Neural crest cell (in vitro differentiated cells): ENCODE data around the gene TRIP11. TPM values are rescaled to one million over a fixed set of nuclear protein-coding genes. Genes with fewer than 3 reads are reported as not detected.

Experiments
- DNase-seq: peaks from one replicate; pipeline ENCODE4 v3.0.0; 2021; ENCODE audit warnings: low read depth, mixed read lengths, low spot score
- H3K27ac Mint-ChIP-seq: one replicate; pipeline ENCODE4 v1.8.0; 2021; ENCODE audit warnings: mild to moderate bottlenecking, mixed read lengths; ENCODE audit not compliant: unreplicated experiment
- H3K27me3 Mint-ChIP-seq: 2 replicates; pipeline ENCODE4 v1.8.0; 2021; ENCODE audit warnings: low read depth, mild to moderate bottlenecking, mixed read lengths
- H3K36me3 Mint-ChIP-seq: 2 replicates; pipeline ENCODE4 v1.8.0; 2021; ENCODE audit warnings: low read depth, mild to moderate bottlenecking, mixed read lengths
- H3K4me1 Mint-ChIP-seq: 2 replicates; pipeline ENCODE4 v1.8.0; 2021; ENCODE audit warnings: mixed read lengths
- H3K4me3 Mint-ChIP-seq: one replicate; pipeline ENCODE4 v1.8.0; 2021; ENCODE audit warnings: mild to moderate bottlenecking, mixed read lengths
- H3K9me3 Mint-ChIP-seq: 2 replicates; pipeline ENCODE4 v1.8.0; 2021; ENCODE audit warnings: mixed read lengths
- total RNA-seq: library from RNA; stranded (reverse); gene quantifications from 2 replicates; pipeline ENCODE4 v1.2.1, GENCODE V29; 2021
- TF ChIP-seq, protein P1 (sequence below): fragments of 200-600 bp; sonication (generic); conservative IDR thresholded peaks from 2 replicates; pipeline ENCODE4 v1.5.0; 2021; ENCODE audit warnings: antibody characterized with exemption, mild to moderate bottlenecking

The TRIP11 gene
- total RNA-seq, 1 donor from 2014 or later, result 41.3 TPM

DNA sequence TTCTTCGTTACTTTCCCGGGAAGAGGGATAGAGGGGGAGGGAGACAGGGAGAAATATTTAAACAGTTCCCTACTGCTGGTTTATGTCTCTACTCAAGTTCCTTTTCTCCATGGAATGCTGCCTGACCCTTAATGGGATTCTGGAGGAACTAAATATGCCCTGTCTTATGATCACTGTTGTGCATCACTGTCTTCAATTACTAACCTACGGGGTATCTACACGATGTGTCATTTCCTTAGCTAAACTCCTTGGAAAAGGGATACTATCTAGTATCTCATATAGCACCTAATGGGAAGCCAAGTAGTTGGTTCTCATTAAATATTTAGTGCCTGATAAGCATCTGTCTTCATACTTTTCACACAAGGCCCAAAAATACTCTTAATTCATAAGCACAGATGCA lies 54.9 kb downstream of the TRIP11 start:
- Mint-ChIP-seq H3K9me3 (no peaks in the 10 kb centered on the region), H3K36me3 (peaks cover 28% of the 10 kb centered on the region), H3K4me3 (no peak overlapping the region), H3K27ac (no peak overlapping the region), H3K27me3 (no peaks in the 10 kb centered on the region), H3K4me1 (no peaks in the 10 kb centered on the region)
- TF ChIP-seq, protein P1, sequence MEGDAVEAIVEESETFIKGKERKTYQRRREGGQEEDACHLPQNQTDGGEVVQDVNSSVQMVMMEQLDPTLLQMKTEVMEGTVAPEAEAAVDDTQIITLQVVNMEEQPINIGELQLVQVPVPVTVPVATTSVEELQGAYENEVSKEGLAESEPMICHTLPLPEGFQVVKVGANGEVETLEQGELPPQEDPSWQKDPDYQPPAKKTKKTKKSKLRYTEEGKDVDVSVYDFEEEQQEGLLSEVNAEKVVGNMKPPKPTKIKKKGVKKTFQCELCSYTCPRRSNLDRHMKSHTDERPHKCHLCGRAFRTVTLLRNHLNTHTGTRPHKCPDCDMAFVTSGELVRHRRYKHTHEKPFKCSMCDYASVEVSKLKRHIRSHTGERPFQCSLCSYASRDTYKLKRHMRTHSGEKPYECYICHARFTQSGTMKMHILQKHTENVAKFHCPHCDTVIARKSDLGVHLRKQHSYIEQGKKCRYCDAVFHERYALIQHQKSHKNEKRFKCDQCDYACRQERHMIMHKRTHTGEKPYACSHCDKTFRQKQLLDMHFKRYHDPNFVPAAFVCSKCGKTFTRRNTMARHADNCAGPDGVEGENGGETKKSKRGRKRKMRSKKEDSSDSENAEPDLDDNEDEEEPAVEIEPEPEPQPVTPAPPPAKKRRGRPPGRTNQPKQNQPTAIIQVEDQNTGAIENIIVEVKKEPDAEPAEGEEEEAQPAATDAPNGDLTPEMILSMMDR, result no peak
- DNase-seq, result no peak

DNA sequence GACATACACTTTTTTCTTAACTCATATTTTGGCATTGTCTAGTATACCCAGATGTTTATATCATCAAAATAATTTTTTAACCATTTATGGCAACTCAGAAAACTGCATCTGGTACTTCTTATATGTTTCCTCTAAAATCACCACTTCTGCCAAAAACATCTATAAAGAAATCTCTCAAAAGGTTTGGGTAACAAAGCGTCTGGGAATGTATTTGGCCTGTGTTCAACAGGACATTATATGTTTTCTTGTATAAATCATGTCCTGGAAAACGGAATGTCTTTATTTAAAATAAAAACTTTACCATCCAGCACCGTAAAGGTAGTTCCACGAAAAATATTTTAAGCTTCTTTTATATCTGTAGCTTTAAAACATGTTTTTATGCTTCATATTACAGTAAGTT lies 56.3 kb downstream of the TRIP11 start:
- TF ChIP-seq, protein P1, result no peak
- no peak overlapping the region for H3K27ac Mint-ChIP-seq
- H3K4me1 Mint-ChIP-seq, result no peaks in the 10 kb centered on the region
- DNase-seq, result no peak
- no peaks in the 10 kb centered on the region for H3K9me3 Mint-ChIP-seq
- H3K4me3 Mint-ChIP-seq, result no peak overlapping the region
- H3K27me3 Mint-ChIP-seq, result no peaks in the 10 kb centered on the region
- peaks cover 27% of the 10 kb centered on the region for H3K36me3 Mint-ChIP-seq

DNA sequence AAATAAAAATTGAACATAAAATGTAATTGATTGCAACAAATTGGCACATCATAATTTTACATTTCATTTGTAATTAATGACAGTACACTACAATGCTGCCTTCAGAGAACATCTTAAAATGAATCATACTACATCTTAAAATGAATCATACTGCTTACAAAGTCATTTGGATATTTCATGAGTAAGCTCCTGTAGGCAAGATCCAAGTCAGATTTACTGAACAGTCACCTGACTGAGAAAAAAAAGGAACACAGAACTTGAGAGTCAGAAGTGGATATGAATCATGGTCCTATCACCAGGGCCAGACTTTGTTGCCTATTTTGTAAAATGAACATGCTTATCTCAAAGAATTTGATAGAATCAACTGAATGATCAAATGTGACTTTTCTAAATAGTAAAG lies 59.7 kb downstream of the TRIP11 start:
- no peak overlapping the region for H3K27ac Mint-ChIP-seq
- H3K4me1 Mint-ChIP-seq, result no peaks in the 10 kb centered on the region
- TF ChIP-seq, protein P1, result no peak
- H3K4me3 Mint-ChIP-seq, result no peak overlapping the region
- H3K9me3 Mint-ChIP-seq, result peaks cover 2% of the 10 kb centered on the region
- H3K27me3 Mint-ChIP-seq, result no peaks in the 10 kb centered on the region
- DNase-seq, result no peak
- H3K36me3 Mint-ChIP-seq, result peaks cover 25% of the 10 kb centered on the region

DNA sequence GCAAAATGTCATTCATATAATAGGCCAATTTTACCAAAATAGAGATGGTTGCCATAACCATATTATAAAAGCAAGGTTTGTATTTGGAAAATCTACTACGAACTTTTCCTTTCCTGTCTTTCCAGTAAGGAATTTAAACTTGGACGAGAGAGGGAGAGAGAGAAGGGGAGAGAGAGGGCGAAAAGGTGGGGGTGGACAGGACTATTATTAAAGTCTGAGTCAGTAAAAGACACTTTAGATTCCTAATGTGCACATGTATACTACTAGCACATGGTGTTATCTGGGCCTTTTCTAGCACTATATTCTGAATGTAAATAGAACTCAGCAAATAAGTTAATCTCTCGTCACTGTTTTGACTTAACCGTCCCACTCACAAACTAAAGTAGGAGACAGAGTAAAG lies 62.0 kb downstream of the TRIP11 start:
- Mint-ChIP-seq H3K27me3 (no peaks in the 10 kb centered on the region), H3K4me1 (no peaks in the 10 kb centered on the region), H3K27ac (no peak overlapping the region), H3K36me3 (peaks cover 25% of the 10 kb centered on the region), H3K4me3 (no peak overlapping the region), H3K9me3 (peaks cover 2% of the 10 kb centered on the region)
- no peak for DNase-seq
- TF ChIP-seq, protein P1, result no peak

DNA sequence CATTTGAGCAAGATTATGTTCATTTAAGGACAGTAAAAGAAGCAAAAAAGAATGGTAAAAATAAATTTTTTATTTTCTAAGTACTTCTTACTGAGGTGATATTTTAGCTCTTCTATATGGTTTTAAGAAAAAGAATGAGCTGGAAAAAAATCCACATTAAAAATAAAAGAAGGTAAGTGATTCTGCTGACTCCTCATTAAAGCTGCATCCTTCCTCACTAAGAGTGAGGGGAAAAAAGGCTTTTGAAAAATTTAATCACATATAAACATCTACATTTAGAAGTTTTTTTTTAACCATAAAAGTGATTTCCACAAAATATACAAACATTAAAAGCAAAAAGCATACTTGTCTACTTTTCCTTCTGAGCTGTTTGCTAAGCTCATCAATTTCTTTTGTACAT lies 64.1 kb downstream of the TRIP11 start:
- Mint-ChIP-seq H3K27me3 (no peaks in the 10 kb centered on the region), H3K9me3 (peaks cover 2% of the 10 kb centered on the region), H3K27ac (no peak overlapping the region), H3K4me1 (no peaks in the 10 kb centered on the region), H3K4me3 (no peak overlapping the region), H3K36me3 (peaks cover 22% of the 10 kb centered on the region)
- no peak for DNase-seq
- TF ChIP-seq, protein P1, result no peak

DNA sequence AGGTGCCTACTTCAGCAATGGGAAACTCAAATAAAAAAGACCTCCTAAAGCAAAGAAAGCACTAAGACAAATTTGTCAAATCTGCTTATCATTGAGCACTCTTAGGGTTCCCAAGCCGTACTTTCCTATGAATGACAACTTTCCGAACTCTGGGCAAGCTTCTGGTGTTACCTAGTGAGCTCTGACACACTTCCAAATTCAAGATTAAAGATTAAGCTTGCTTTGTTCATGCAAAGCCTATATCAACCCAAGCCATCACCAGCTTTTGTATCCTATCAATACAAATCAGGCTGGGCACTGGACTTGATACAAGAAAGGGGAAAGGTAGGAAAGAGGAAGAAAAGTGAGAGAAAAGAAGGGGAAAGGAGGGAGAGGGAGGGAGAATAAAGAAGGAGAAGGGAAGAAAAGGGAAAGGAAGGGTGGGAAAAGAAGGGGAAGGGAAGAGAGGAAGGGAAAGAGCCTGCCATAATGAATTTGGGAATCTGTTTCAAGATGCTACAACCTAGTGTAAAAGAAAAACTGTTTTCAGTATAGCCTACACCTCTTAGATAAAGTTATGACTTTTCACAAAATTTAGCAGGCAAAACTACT lies 68.6 kb downstream of the TRIP11 start:
- H3K36me3 Mint-ChIP-seq, result peaks cover 14% of the 10 kb centered on the region
- no peaks in the 10 kb centered on the region for H3K4me1 Mint-ChIP-seq
- H3K9me3 Mint-ChIP-seq, result no peaks in the 10 kb centered on the region
- no peak for DNase-seq
- H3K27me3 Mint-ChIP-seq, result no peaks in the 10 kb centered on the region
- no peak overlapping the region for H3K27ac Mint-ChIP-seq
- no peak overlapping the region for H3K4me3 Mint-ChIP-seq
- TF ChIP-seq, protein P1, result no peak
